Raji (cell line): ENCODE measurements around the gene MEPCE.

Source experiments
- POLR2A ChIP-seq: IDR thresholded peaks from 2 replicates; pipeline ENCODE4 v1.6.1; 2011; ENCODE audit warnings: low read depth, low read length, control low read depth; ENCODE audit not compliant: insufficient read depth

The MEPCE gene

DNA sequence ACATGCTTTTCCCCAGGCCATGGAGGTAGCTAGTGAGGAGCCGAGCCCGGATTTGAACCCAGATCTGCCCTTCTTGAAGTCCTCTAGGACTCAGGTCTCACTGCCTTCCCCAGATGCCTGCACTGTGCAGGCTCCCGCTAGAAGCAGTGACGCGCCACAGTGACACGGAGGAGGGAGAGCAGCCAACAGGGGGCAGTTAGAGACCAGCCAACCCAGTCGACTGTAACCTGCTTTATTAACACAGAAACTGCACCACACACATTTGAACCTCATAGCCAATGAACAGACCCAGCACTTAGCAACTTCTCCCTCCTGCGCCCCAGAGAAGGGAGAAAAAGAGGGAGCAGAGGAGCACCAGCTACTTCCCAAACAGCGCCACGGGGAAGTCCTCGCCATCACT, 29.0 kb upstream of the MEPCE start:
- TF ChIP-seq POLR2A, result no peak

DNA sequence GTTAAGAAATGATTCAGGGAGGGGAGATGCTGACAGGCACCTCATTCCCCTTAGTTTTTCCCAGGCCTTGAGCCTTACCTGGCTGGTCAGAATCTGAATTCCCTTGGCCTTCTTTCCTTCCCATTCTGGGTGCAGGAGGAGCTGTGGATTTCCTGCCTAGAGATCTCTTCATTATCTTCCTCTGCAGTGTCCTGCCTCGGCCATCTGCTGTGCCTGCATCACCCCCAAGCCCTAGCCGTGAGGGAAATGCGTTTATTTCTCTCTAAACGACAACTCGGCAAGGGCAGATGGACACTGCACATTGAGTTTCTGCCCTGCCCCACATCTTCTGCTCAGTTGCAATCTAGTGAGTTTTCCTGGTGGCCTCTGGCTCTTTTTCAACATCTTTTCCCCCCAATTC, 27.8 kb upstream of the MEPCE start:
- no peak for TF ChIP-seq POLR2A

- TF ChIP-seq POLR2A, result no peak
Measured at GRCh38 chr7:100402241-100402640, 27.4 kb upstream of the MEPCE start.

DNA sequence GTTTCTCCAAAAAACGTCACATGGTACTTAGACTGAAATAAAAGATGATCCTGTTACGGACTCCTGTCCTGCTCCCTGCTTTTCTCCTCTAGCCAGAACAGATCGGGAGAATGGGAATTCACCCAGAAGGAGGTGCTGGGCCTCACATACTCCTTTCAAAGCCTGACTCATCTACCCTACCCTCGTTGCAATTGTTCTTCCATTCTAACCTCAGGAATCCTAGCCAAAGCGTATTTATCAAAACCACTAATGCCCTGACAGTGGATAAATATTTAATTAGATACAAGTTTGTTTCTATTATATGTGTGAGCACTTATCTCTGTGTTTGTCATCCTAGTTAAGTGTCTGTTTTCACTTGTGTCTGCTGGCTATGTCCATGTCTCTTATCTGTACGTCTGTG, 22.9 kb upstream of the MEPCE start:
- no peak for TF ChIP-seq POLR2A

GRCh38 chr7:100407285-100408180, 22.1 kb upstream of the MEPCE start:
- TF ChIP-seq POLR2A, result no peak

DNA sequence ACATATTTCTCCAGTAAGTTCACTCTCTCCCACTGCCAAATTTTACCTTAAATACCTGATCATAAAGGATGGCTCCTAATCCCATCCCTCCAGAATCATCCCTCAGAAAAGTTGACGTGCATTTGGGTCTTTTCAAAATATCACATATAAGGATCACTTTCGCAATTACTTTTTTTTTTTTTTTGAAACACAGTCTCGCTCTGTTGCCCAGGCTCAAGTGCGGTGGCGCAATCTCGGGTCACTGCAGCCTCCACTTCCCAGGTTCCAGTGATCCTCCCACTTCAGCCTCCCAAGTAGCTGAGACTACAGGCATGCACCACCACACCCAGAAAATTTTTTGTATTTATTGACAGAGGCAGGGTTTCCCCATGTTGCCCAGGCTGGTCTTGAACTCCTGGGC, 18.5 kb upstream of the MEPCE start:
- no peak for TF ChIP-seq POLR2A

DNA sequence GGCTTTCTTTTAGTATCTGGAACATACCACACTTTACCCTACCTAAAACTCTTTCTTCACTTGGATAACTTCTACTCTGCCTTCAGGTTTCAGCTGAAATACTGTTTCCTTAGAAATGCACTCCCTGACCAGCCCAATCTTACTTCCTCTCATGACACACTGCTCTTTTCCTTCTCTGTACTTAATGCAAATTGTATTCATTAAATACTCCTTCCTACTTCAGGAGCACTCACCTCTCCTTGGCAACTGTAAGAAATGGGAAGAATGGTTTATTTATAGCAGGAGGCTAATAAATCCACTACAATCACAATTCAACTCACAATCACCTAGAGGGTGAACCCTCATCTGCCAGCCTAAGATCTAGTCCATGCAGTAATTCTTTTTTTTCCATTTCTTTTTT, 16.3 kb upstream of the MEPCE start:
- no peak for TF ChIP-seq POLR2A

DNA sequence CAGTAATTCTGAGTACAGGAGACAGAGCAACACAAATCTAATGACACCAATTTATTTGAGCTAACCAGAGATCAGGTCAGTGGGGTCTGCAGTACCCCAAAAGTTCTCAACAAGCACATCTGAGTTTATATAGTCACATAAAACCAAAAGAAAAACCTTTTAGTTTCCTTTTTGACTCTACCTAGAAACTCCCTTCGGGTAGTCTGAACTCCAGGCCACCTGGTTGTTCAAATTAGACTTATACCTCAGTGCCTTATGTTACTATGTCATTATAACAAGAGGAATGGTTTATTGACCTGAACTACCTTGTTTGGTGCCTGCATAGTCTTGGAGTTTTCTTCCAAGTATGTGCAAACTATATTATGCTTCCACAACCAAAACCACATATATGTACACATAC, 15.7 kb upstream of the MEPCE start:
- TF ChIP-seq POLR2A, result no peak

DNA sequence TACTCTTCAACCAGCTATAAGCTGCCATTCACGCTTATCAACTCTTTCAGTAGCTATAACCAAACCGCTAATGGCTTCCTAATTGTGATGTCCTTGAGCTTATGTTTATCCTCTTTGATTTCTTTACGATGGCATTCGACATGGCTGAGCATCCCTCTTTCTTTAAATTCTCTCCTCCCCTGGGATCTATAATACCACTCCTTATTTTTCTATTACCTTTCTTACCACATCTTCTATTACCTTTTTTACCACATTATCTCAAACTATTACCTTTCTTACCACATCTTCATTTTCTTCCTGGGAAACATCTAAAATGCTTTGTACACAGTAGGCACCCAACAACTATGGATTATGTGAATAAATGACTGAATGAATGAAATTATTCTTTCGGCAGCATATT, 14.2 kb upstream of the MEPCE start:
- no peak for TF ChIP-seq POLR2A

- TF ChIP-seq POLR2A, result no peak
Measured at GRCh38 chr7:100418930-100419659, 10.5 kb upstream of the MEPCE start.

- no peak for TF ChIP-seq POLR2A
Measured at GRCh38 chr7:100419660-100420226, 9.9 kb upstream of the MEPCE start.

GRCh38 chr7:100423315-100423714, 6.3 kb upstream of the MEPCE start:
- no peak for TF ChIP-seq POLR2A

DNA sequence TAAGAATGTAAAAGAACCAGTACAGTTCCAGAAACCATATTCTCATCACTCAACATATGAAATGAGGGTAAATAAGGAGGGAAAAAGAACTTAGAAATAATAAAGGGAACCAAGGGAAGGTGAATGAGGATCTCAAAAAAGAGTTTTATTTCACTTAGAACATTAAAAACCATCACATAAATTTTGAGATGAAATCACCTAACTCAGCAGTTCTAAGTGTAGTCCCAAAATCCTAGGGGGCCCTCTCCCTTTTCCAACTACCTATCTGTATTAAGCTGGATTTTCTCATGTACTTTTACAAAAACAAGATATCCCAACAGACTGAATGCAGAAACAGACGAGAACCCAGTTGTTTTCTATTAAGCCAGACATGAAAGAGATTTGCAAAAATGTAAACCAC, 4.3 kb upstream of the MEPCE start:
- no peak for TF ChIP-seq POLR2A

- TF ChIP-seq POLR2A, result no peak
Measured at GRCh38 chr7:100426516-100426915, 3.1 kb upstream of the MEPCE start.

- no peak for TF ChIP-seq POLR2A
Measured at GRCh38 chr7:100427762-100428198, 1.9 kb upstream of the MEPCE start.

DNA sequence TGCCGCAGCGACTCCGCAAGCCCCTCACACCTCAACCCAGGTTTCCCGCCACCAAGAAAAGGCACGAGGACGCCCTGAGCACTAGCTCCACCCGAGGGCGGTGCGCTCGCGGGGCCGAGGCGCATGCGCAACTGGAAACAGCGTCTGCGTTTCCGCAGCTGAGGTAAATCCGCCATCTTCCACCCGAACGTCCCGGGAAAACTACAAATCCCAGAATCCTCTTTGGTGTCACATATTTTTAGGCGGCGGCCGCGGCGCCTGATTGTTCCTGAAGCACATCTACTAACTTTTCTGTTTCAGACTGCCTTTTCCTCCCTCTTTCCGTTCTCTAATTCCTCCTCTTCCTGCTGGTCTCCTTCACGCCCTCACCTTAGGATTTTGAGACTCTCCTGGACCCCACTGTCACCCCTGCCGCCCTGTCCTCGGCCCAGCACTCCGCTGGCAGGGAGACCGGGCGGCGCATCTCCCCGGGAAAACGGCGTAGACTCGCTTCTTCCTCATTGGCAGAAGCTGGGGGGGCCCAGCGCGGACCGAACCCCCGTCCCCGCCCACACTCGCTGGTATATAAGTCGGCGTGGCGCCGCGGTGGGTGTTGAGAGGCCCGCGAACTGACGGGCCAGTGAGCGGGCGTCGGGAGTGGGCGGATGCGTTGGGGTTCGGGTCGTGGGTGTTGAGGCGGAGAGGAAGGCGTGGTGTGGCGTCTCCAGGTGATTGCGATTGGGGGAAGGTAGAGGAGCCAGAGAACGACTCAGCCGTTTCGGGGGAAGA, 1.2 kb upstream of the MEPCE start, which contains the start of gene ZCWPW1:
Gene ZCWPW1, minus strand, starts transcription at position 505 of the 768 bp plus-strand sequence. CDS start 8,054 bp downstream, outside the sequence.
- TF ChIP-seq POLR2A, result peak; percentile 96
